IPS-NIHi7 (cell line): Measurements from ENCODE around the gene RGS1.

ENCODE experiments used
- DNase-seq: peaks from one replicate; pipeline ENCODE4 v3.0.0; 2012; ENCODE audit warnings: mixed read lengths; ENCODE audit errors: extremely low spot score

RGS1 gene

GRCh38 chr1:192575499-192576189 lies at the start of gene RGS1:
TSS of gene RGS1 (plus strand) at chr1:192575773. CDS start at chr1:192575793, 20 bp downstream.
- DNase-seq = no peak

- DNase-seq = no peak
These were observed 48.3 kb upstream of the RGS1 start for GRCh38 chr1:192527111-192527795.

- DNase-seq = no peak
These were observed 47.6 kb upstream of the RGS1 start for GRCh38 chr1:192527950-192528349.

- no peak for DNase-seq
These were observed 46.4 kb upstream of the RGS1 start for GRCh38 chr1:192529031-192529755.

GRCh38 chr1:192529811-192530210 lies 45.8 kb upstream of the RGS1 start:
- DNase-seq = no peak

- no peak for DNase-seq
These were observed 45.3 kb upstream of the RGS1 start for GRCh38 chr1:192530254-192530653.

GRCh38 chr1:192531037-192531703 lies 44.4 kb upstream of the RGS1 start:
- DNase-seq = peak; percentile 26

- no peak for DNase-seq
These were observed 40.9 kb upstream of the RGS1 start for GRCh38 chr1:192534666-192535065.

- no peak for DNase-seq
These were observed 39.5 kb upstream of the RGS1 start for GRCh38 chr1:192535916-192536664.

- no peak for DNase-seq
These were observed 36.9 kb upstream of the RGS1 start for GRCh38 chr1:192538407-192539296.

- DNase-seq = peak; percentile 28
These were observed 36.1 kb upstream of the RGS1 start for GRCh38 chr1:192539297-192540092.

- DNase-seq = no peak
These were observed 32.1 kb upstream of the RGS1 start for GRCh38 chr1:192543445-192543844.

- DNase-seq = no peak
These were observed 29.6 kb upstream of the RGS1 start for GRCh38 chr1:192545896-192546521.

GRCh38 chr1:192546596-192547190 lies 28.9 kb upstream of the RGS1 start:
- no peak for DNase-seq

- DNase-seq = no peak
These were observed 28.1 kb upstream of the RGS1 start for GRCh38 chr1:192547501-192547900.

- no peak for DNase-seq
These were observed 25.6 kb upstream of the RGS1 start for GRCh38 chr1:192549937-192550336.

- DNase-seq = no peak
These were observed 24.5 kb upstream of the RGS1 start for GRCh38 chr1:192550922-192551534.

- no peak for DNase-seq
These were observed 22.8 kb upstream of the RGS1 start for GRCh38 chr1:192552760-192553191.
